Upper lobe of right lung (tissue), 1 donor: ENCODE data around the gene ASPM. TPM values are rescaled to one million over a fixed set of nuclear protein-coding genes. Genes with fewer than 3 reads are reported as not detected.

Experiments used
- ATAC-seq: fragments of 200-7000 bp; cut with Tn5 transposase; one replicate; pipeline ENCODE4 v1.9.1; 2020; ENCODE audit warnings: mild to moderate bottlenecking, moderate library complexity
- DNase-seq: peaks from one replicate; pipeline ENCODE4 v3.0.0-alpha.2; 2020
- H3K27ac ChIP-seq: fragments of 200-600 bp; one replicate; pipeline ENCODE4 v1.8.0; 2022
- H3K27me3 ChIP-seq: fragments of 200-600 bp; one replicate; pipeline ENCODE4 v1.8.0; 2022; ENCODE audit warnings: mild to moderate bottlenecking
- H3K36me3 ChIP-seq: fragments of 200-600 bp; one replicate; pipeline ENCODE4 v1.8.0; 2022
- H3K4me1 ChIP-seq: fragments of 200-600 bp; one replicate; pipeline ENCODE4 v1.8.0; 2022
- H3K4me3 ChIP-seq: fragments of 200-600 bp; one replicate; pipeline ENCODE4 v1.8.0; 2022; ENCODE audit warnings: mild to moderate bottlenecking
- H3K9me3 ChIP-seq: fragments of 200-600 bp; one replicate; pipeline ENCODE4 v1.8.0; 2022
- CTCF ChIP-seq: fragments of 200-600 bp; IDR thresholded peaks from one replicate; pipeline ENCODE4 v1.8.0; 2022; ENCODE audit warnings: antibody characterized with exemption
- intact Hi-C: fragments of 100-400 bp; cut with DNase I; formaldehyde crosslinking; loops from one replicate; pipeline ENCODE4 v1.11.0; 2022
- total RNA-seq: library from RNA; stranded (reverse); fragmentation: NEBNext Ultra II Directional; extraction: Animal tissue kit (Norgen Biotek cat#: 25700); gene quantifications from one replicate; pipeline ENCODE4 v1.2.1, GENCODE V29; 2021
- donor health status: DM: no; HTN: yes; CAD: no; lungs with severe emphysema.

ASPM gene
- total RNA-seq, 1 donor from 2014 or later = 0.46 TPM

DNA sequence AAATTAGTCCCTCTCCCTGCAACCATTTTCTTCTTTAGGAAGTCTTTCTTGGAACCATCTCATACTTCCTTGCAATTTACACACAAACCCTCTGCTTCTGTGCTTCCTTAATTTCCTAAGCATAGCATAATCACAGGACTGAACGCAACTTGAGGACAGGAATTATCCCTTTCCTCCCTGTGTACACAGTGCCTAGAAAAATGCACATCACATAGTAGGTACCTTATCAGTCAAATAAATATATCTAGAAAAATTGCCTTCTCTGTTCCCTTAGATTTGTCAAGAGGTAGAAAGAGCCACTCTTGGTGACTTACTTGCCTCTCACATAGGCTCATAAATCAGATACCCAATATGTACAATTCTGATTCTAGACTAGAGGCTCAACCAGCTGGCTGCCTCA, 4.9 kb downstream of the ASPM start:
- Histone ChIP-seq H3K4me3 (no peak overlapping the region), H3K9me3 (no peaks in the 10 kb centered on the region), H3K36me3 (no peaks in the 10 kb centered on the region), H3K27ac (no peak overlapping the region), H3K27me3 (no peaks in the 10 kb centered on the region), H3K4me1 (no peaks in the 10 kb centered on the region)
- intact Hi-C loops = no loop called here
- DNase-seq = no peak
- no peak for ATAC-seq
- no peak for TF ChIP-seq CTCF

DNA sequence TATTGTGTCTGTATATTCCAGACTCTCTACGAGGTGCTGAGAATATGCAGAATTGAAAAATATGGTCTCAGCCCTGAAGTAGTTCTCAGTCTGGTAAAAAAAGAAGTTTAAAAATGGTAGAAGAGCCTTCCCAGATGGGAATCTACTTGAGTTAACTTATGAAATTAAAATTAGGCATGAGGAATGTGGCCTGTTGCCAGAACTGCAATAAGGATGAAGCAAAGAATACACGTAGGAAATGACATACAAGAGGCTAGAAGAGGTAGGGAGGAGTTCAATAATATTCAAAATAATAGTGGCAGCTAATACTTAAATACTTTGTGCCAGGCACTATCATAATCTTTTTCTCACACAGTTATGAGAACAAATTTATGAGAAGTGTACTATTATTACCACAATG, 6.3 kb downstream of the ASPM start:
- DNase-seq = no peak

DNA sequence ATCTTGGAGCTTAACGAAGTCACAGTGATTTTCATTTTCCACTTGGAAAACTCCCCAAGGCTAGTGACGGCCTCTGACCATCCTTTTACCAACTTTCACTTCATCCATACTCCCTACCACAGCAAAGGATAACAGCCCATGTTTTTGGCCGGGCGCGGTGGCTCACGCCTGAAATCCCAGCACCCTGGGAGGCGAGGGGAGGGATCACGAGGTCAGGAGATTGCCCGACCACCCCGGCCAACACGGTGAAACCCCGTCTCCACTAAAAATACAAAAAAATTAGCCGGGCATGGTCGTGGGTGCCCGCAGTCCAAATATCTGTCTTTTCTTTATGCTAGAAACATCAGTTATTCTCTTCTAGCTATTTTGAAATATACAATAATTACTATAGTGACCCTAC, 7.3 kb downstream of the ASPM start:
- no peak for DNase-seq

More for the DNA sequence above, 6.3 kb downstream of the ASPM start:
- no peak for TF ChIP-seq CTCF
- ATAC-seq = no peak
- intact Hi-C loops = no loop called here
- no peaks in the 10 kb centered on the region for H3K27me3 ChIP-seq
- H3K4me1 ChIP-seq = no peaks in the 10 kb centered on the region
- no peaks in the 10 kb centered on the region for H3K9me3 ChIP-seq
- H3K27ac ChIP-seq = no peak overlapping the region
- no peak overlapping the region for H3K4me3 ChIP-seq
- H3K36me3 ChIP-seq = no peaks in the 10 kb centered on the region

DNA sequence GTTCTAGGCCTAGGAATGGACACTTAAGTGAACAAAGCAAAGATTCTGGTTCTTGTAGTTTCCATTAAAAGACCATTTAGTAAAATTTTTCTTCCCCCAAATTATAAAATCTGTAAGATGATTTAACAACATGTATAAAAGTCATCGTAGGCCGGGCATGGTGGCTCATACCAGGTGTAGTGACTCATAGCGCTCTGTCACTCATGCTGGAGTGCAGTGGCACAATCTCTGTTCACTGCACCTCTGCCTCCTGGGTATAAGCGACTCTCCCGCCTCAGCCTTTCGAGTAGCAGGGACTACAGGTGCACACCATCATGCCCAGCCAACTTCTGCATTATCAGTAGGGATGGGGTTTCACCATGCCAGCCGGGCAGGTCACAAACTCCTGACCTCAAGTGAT, 9.1 kb downstream of the ASPM start:
- Histone ChIP-seq H3K27ac (no peak overlapping the region), H3K36me3 (no peaks in the 10 kb centered on the region), H3K4me1 (no peaks in the 10 kb centered on the region), H3K27me3 (no peaks in the 10 kb centered on the region), H3K4me3 (no peak overlapping the region), H3K9me3 (no peaks in the 10 kb centered on the region)
- no peak for TF ChIP-seq CTCF
- ATAC-seq (no peak), DNase-seq (no peak)
- intact Hi-C loops = no loop called here

More for the DNA sequence above, 7.3 kb downstream of the ASPM start:
- no peak for TF ChIP-seq CTCF
- H3K4me3 ChIP-seq = no peak overlapping the region
- no peaks in the 10 kb centered on the region for H3K27me3 ChIP-seq
- intact Hi-C loops = no loop called here
- H3K4me1 ChIP-seq = no peaks in the 10 kb centered on the region
- no peak overlapping the region for H3K27ac ChIP-seq
- no peaks in the 10 kb centered on the region for H3K36me3 ChIP-seq
- no peak for ATAC-seq
- no peaks in the 10 kb centered on the region for H3K9me3 ChIP-seq

DNA sequence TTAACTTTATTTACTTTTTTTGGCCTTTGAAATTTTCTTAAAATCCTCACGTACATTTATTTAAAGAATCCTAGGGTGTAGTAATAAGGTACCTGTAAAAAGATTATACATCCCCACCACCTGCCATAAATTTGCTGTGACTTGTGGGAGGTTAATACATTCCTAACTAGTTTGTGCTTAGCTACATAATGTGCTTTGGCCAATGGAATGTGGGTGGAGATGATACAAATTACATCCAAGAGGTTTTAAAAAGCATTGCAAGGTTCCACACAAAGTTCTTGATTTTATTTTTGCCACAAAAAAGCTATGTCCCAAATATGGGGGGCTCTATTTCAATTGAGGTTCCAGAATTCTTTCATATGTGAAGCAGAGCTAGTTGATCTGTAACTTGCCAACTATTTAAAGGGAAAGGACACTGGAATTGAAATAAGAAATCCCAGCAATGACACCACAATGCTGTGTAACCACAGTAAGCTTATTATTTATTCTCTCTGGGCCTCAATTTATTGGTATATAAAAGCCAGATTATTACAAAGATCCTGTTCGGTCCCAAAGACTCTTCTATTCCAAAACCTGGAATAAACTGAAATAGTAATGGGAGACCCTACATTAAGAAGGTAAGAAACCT, 15.7 kb downstream of the ASPM start:
- H3K27ac ChIP-seq = no peak overlapping the region
- no peaks in the 10 kb centered on the region for H3K4me1 ChIP-seq
- H3K27me3 ChIP-seq = no peaks in the 10 kb centered on the region
- H3K36me3 ChIP-seq = no peaks in the 10 kb centered on the region
- no peak overlapping the region for H3K4me3 ChIP-seq
- no peak for ATAC-seq
- no peak for DNase-seq
- intact Hi-C loops = no loop called here
- H3K9me3 ChIP-seq = no peaks in the 10 kb centered on the region
- no peak for TF ChIP-seq CTCF

GRCh38 chr1:197129698-197130097, 16.8 kb downstream of the ASPM start:
- ATAC-seq (no peak), DNase-seq (no peak)
- no peak overlapping the region for H3K27ac ChIP-seq
- no peaks in the 10 kb centered on the region for H3K9me3 ChIP-seq
- no peaks in the 10 kb centered on the region for H3K4me1 ChIP-seq
- TF ChIP-seq CTCF = no peak
- H3K4me3 ChIP-seq = no peak overlapping the region
- intact Hi-C loops = no loop called here
- no peaks in the 10 kb centered on the region for H3K27me3 ChIP-seq
- no peaks in the 10 kb centered on the region for H3K36me3 ChIP-seq
